ENCODE results near the gene HOXC4. TPM values are rescaled to one million over a fixed set of nuclear protein-coding genes. Genes with fewer than 3 reads are reported as not detected.
A peak's percentile ranks its signal among the peaks of the same experiment; 100 is the strongest.

Gene HOXC4
- total and polyA plus RNA-seq, 2 experiments from 2014 or later, result 2.2 to 3.1 TPM

GRCh38 chr12:54038284-54038870 is 15.3 kb upstream of the HOXC4 start:
- DNase-seq, result no peak
- Histone ChIP-seq H3K4me2 (ENCODE audit: unreplicated experiment) (no peak overlapping the region), H3F3A (ENCODE audit: insufficient read depth) (no peaks in the 10 kb centered on the region), H3K27me3 (replicated peaks; ENCODE audit: insufficient read depth) (no peaks in the 10 kb centered on the region), H2AFZ (no peak overlapping the region), H3K9me3 (ENCODE audit: low read depth) (no peaks in the 10 kb centered on the region), H3K79me2 (ENCODE audit: insufficient read depth) (peaks cover 43% of the 10 kb centered on the region), H3K4me1 (ENCODE audit: insufficient read depth) (peaks cover 13% of the 10 kb centered on the region), H3K36me3 (ENCODE audit: low read depth) (no peaks in the 10 kb centered on the region), H3K4me3 (no peak overlapping the region), H3K27ac (no peak overlapping the region), H4K20me1 (ENCODE audit: insufficient read depth) (no peaks in the 10 kb centered on the region), H3K9me2 (ENCODE audit: insufficient read depth) (no peaks in the 10 kb centered on the region), H3K9ac (no peak overlapping the region)
- no peak for TF ChIP-seq EZH2phosphoT487 (IDR thresholded peaks at IDR 0.05; ENCODE audit: insufficient read depth, low read depth)
- no peak for TF ChIP-seq EZH2 (IDR thresholded peaks at IDR 0.05; ENCODE audit: insufficient read depth, poor library complexity, severe bottlenecking)
- in situ Hi-C loops (cut with MboI), result no loop called here
- WGBS, 2 experiments (ENCODE audit: low coverage in 1 of 2, low lambda C conversion rate in 2 of 2, missing lambda C conversion rate in 2 of 2), result 64 to 72% methylated on average over 5 of the region's 5 CpGs

GRCh38 chr12:54038871-54039414 is 14.7 kb upstream of the HOXC4 start:
- no peak for DNase-seq
- 78 to 80% methylated on average over 9 of the region's 9 CpGs for WGBS, 2 experiments (ENCODE audit: low coverage in 1 of 2, low lambda C conversion rate in 2 of 2, missing lambda C conversion rate in 2 of 2)
- H3K9me3 ChIP-seq (ENCODE audit: low read depth), result no peaks in the 10 kb centered on the region
- no peak overlapping the region for H3K4me2 ChIP-seq (ENCODE audit: unreplicated experiment)
- no peaks in the 10 kb centered on the region for H3K9me2 ChIP-seq (ENCODE audit: insufficient read depth)
- no peaks in the 10 kb centered on the region for H3F3A ChIP-seq (ENCODE audit: insufficient read depth)
- no peaks in the 10 kb centered on the region for H3K27me3 ChIP-seq (replicated peaks; ENCODE audit: insufficient read depth)
- peaks cover 13% of the 10 kb centered on the region for H3K4me1 ChIP-seq (ENCODE audit: insufficient read depth)
- no peak overlapping the region for H3K9ac ChIP-seq
- no peak overlapping the region for H3K4me3 ChIP-seq
- peaks cover 40% of the 10 kb centered on the region for H3K79me2 ChIP-seq (ENCODE audit: insufficient read depth)
- H3K27ac ChIP-seq, result no peak overlapping the region
- H4K20me1 ChIP-seq (ENCODE audit: insufficient read depth), result no peaks in the 10 kb centered on the region
- in situ Hi-C loops (cut with MboI), result no loop called here
- TF ChIP-seq EZH2phosphoT487 (IDR thresholded peaks at IDR 0.05; ENCODE audit: insufficient read depth, low read depth) (no peak), EZH2 (IDR thresholded peaks at IDR 0.05; ENCODE audit: insufficient read depth, poor library complexity, severe bottlenecking) (no peak)
- H3K36me3 ChIP-seq (ENCODE audit: low read depth), result no peaks in the 10 kb centered on the region
- H2AFZ ChIP-seq, result no peak overlapping the region

- 21 to 24% methylated on average over 16 of the region's 16 CpGs for WGBS, 2 experiments (ENCODE audit: low coverage in 1 of 2, low lambda C conversion rate in 2 of 2, missing lambda C conversion rate in 2 of 2)
- no peaks in the 10 kb centered on the region for H3K36me3 ChIP-seq (ENCODE audit: low read depth)
- peak overlapping the region; percentile 22 for H3K4me2 ChIP-seq (ENCODE audit: unreplicated experiment)
- peak overlapping the region; percentile 47 for H2AFZ ChIP-seq
- no peaks in the 10 kb centered on the region for H3K27me3 ChIP-seq (replicated peaks; ENCODE audit: insufficient read depth)
- H3F3A ChIP-seq (ENCODE audit: insufficient read depth), result no peaks in the 10 kb centered on the region
- H3K79me2 ChIP-seq (ENCODE audit: insufficient read depth), result peaks cover 40% of the 10 kb centered on the region
- in situ Hi-C loops (cut with MboI), result no loop called here
- H3K27ac ChIP-seq, result no peak overlapping the region
- H3K9me2 ChIP-seq (ENCODE audit: insufficient read depth), result no peaks in the 10 kb centered on the region
- DNase-seq, result peak; percentile 40
- TF ChIP-seq EZH2 (IDR thresholded peaks at IDR 0.05; ENCODE audit: insufficient read depth, poor library complexity, severe bottlenecking) (no peak), EZH2phosphoT487 (IDR thresholded peaks at IDR 0.05; ENCODE audit: insufficient read depth, low read depth) (no peak)
- no peak overlapping the region for H3K4me3 ChIP-seq
- peaks cover 13% of the 10 kb centered on the region for H3K4me1 ChIP-seq (ENCODE audit: insufficient read depth)
- H3K9ac ChIP-seq, result no peak overlapping the region
- H3K9me3 ChIP-seq (ENCODE audit: low read depth), result no peaks in the 10 kb centered on the region
- no peaks in the 10 kb centered on the region for H4K20me1 ChIP-seq (ENCODE audit: insufficient read depth)
Observed at GRCh38 chr12:54039417-54040147, 14.1 kb upstream of the HOXC4 start.

GRCh38 chr12:54040148-54040494 is 13.5 kb upstream of the HOXC4 start:
- Histone ChIP-seq H3K9ac (no peak overlapping the region), H3K4me2 (ENCODE audit: unreplicated experiment) (peak overlapping the region; percentile 22), H3K36me3 (ENCODE audit: low read depth) (no peaks in the 10 kb centered on the region), H3K9me2 (ENCODE audit: insufficient read depth) (no peaks in the 10 kb centered on the region), H3K4me1 (ENCODE audit: insufficient read depth) (peaks cover 13% of the 10 kb centered on the region), H3K4me3 (no peak overlapping the region), H3K27me3 (replicated peaks; ENCODE audit: insufficient read depth) (no peaks in the 10 kb centered on the region), H2AFZ (peak overlapping the region; percentile 47), H3K27ac (no peak overlapping the region), H4K20me1 (ENCODE audit: insufficient read depth) (no peaks in the 10 kb centered on the region), H3K9me3 (ENCODE audit: low read depth) (no peaks in the 10 kb centered on the region), H3F3A (ENCODE audit: insufficient read depth) (no peaks in the 10 kb centered on the region), H3K79me2 (ENCODE audit: insufficient read depth) (peaks cover 39% of the 10 kb centered on the region)
- in situ Hi-C loops (cut with MboI), result no loop called here
- TF ChIP-seq EZH2 (IDR thresholded peaks at IDR 0.05; ENCODE audit: insufficient read depth, poor library complexity, severe bottlenecking) (no peak), EZH2phosphoT487 (IDR thresholded peaks at IDR 0.05; ENCODE audit: insufficient read depth, low read depth) (no peak)
- 40 to 50% methylated on average over 4 of the region's 4 CpGs for WGBS, 2 experiments (ENCODE audit: low coverage in 1 of 2, low lambda C conversion rate in 2 of 2, missing lambda C conversion rate in 2 of 2)
- DNase-seq, result peak; percentile 39

All from GM23248 (cell line).